ENCODE measurements around the gene TRAPPC5.

TRAPPC5 gene

GRCh38 chr19:7677669-7678311 is 2.8 kb upstream of the TRAPPC5 start:
- DNase-seq = no peak

GRCh38 chr19:7678971-7679751 is 1.5 kb upstream of the TRAPPC5 start:
- DNase-seq = no peak

- DNase-seq = no peak
Observed at GRCh38 chr19:7679771-7680605, 645 bp upstream of the TRAPPC5 start.

- no peak for DNase-seq
Observed at GRCh38 chr19:7681340-7682174, 924 bp downstream of the TRAPPC5 start.

GRCh38 chr19:7682175-7682855 is 1.7 kb downstream of the TRAPPC5 start:
- no peak for DNase-seq

GRCh38 chr19:7685546-7686445 is 5.2 kb downstream of the TRAPPC5 start:
- DNase-seq = no peak

- DNase-seq = no peak
Observed at GRCh38 chr19:7687177-7687576, 6.5 kb downstream of the TRAPPC5 start.

GRCh38 chr19:7689165-7689564 is 8.5 kb downstream of the TRAPPC5 start:
- DNase-seq = no peak

DNA sequence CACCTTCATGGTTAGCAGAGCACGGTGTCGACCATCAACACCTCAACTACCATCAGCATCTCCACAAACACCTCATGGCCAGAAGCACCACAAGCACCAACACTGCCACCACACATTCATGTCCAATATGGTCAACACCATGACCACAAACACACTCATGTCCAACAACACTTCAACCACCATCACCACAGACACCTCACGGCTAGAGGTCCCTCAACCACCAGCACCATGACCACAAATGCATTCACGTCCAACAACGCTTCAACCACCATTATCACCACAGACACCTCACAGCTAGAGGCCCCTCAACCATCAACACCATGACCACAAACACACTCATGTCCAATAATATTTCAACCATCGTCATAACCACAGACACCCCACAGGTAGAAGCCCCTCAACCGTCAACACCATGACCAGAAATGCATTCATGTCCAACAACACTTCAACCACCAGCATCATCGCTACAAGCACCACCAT is 10.2 kb downstream of the TRAPPC5 start:
- DNase-seq = no peak

- no peak for DNase-seq
Observed at GRCh38 chr19:7691497-7691896, 10.9 kb downstream of the TRAPPC5 start.

DNA sequence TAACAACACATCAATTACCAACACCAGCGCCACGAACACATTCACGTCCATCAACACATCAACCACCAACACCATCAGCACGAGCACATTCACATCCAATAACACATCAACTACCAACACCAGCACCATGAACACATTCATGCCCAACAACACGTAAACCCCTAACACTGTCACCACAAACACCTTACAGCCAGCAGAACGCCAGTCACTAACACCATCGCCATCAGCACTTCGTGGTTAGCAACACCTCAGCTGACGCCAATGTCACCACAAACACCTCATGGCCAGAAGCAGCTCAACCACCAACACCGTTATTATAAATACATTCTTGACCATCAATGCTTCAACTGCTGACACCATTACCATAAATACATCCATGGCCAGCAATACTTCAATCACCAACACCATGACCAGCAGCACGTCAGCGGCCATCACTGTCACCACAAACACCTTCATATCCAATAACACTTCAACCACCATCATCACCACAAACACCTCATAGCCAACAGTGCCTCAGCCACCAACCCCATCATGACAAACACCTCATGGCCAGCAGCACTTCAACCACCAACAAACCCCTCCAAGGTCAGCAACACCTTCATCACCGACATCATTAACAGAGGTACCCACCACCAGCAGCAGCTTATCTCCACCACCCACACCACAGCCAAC is 11.9 kb downstream of the TRAPPC5 start:
- DNase-seq = no peak

DNA sequence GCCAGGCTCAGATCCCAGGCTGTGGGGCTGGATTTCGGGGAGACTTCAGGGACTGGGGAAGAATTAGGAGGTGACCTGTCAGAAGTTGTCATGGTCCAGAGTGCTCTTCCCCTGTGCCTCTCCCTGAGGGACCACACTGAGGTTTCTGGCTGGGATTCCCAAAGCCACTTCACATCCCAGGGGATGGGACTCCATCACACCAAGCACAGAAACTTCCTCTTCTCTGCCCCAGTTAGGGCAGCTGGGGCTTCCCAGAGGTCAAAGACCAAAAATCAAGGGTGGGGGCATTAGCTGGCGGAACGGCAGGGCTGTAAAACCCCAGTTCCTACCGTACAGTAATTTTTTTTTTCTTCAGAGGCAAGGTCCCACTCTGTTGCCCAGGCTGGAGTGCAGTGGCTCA is 13.9 kb downstream of the TRAPPC5 start:
- DNase-seq = no peak

DNA sequence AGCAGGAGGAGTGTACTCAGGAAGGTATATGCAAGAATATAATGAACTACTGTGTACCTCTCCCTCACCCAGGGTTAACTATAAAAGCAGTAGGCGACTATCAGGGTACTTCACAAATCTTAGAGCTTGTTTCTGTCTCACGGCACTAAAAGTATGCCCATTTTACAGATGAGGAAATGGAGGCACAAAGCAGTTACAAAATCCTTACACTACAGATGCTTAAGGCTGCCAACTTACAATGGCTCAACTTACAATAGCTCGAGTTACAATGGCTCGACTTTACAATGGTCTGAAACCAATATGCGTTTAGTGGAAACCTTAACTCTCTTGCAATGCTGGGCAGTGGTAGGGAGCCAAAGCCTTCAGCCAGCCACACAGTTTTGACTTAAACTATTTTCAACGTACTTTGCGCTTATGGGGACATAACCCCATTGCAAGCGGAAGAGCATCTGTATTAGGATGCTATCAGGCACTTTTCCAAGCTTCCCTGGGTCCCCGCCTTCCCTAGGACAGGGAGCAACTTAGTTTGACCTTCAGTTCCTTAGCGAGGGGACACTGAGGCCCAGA is 17.2 kb downstream of the TRAPPC5 start:
- no peak for DNase-seq

DNA sequence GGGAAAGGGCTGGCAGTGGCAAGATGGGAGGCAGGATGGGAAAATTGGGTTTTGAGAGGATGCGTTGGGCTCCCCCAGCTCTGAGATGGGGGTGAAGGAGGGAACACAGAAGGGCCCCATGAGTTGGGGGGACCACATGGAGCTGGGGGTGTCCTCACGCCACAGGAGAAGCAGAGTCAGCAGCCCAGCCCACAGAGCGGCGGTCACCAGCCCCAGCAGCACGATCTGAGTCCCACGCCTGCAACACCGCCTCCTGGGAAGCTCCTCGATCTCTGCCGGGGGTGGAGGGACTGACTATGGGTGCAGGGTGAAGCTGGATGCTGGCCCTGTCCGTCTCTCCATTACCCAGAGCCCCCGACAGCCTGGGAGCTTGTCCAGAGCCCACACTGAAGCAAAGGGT is 17.9 kb downstream of the TRAPPC5 start:
- no peak for DNase-seq

DNA sequence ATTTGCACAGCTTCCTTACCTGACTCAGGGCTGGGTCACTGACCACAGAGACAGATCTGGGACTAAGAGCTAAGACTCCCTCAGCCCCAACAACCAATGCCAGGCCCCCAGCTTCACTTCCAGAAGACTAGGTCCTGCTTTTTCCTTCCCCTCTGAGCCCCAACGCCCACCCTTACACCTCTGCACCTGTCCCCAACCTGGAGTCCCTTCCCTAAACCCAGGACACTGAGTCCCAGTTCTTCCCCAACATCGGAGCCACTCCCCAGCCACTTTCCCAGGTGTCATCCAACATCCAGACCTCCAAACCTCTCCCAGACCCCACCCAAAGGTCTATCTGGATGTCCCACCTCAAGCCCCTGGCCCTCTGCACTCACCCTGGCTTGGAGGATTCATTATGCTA is 18.4 kb downstream of the TRAPPC5 start:
- DNase-seq = no peak

- DNase-seq = no peak
Observed at GRCh38 chr19:7699417-7700401, 19.1 kb downstream of the TRAPPC5 start.

- no peak for DNase-seq
Observed at GRCh38 chr19:7701049-7701653, 20.5 kb downstream of the TRAPPC5 start.
